GM19463 (cell line): ENCODE results near the gene DDR2.
"Not testable (repeated sequence)": the region's sequence is repeated elsewhere in the genome, so short reads cannot be mapped to it uniquely, and the experiment has no call there.

Experiments
- ATAC-seq: cut with Tn5 transposase; IDR thresholded peaks from one replicate; pipeline ENCODE4 v1.9.1; 2021; ENCODE audit warnings: mild to moderate bottlenecking, moderate library complexity; ENCODE audit not compliant: unreplicated experiment

DDR2 gene

DNA sequence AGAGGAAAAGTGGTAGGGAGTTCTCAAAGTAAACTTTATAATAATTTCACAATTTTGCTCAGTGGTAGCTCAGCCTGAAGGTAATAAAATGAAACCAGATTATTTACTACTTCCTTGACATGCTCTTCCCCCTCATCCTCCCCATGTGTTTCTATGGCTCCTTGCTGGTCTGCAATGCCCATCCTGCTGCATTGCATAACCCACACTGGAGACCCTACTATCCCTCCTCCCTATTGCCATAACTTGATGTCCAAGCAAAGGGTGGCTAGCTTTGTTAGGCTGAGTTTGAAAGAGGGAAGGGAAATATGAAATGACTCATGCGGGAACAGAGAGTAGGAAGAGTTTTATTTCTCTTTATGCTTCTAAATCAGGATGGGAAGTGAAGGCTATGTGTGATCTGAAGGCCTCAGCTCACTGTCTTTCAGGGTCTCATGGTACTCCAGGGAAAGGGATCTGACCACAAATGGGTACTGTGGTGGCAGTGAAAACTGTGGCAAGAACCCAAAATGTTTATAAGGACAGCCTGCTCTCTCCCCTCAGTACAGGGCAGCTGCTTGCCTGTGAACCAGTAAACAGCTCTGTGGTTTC, 121.8 kb downstream of the DDR2 start:
- no peak for ATAC-seq

DNA sequence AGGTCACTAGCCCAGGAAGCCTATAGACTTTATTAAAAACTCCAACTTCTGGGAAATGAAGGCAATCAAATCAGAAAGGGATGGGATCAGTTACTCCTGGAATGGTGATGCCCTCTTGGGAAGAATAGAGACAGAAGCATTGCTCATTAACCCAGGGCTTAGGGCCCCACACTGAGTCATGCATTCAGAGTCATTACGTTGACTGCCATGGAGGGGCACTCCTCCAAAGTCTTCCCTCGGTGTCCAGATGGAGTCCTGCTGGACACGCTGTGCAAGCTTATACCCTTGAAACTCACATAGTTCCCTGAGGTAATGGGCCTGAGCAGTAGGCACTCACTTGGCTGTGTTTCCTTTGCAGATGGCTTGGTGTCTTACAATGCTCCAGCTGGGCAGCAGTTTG, 123.0 kb downstream of the DDR2 start:
- ATAC-seq = no peak

DNA sequence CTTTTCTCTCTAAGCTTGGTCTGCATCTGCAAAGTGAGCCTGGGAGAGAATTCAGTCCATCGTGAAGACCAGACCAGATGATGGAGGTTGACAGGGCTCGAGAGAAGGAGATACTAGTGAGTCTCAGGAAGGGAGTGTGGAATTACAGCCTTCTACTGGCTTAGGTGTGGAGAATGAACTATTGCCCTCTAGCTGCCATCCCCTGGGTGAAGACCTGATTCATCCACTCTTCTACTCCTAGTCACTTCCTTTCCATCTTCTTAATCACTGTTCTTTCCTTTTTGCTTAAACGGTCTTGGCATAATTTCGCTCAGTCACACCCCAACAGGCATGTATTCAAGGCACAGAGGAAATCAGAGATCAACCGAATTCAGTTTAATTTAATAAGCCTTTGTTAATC, 124.3 kb downstream of the DDR2 start:
- no peak for ATAC-seq

DNA sequence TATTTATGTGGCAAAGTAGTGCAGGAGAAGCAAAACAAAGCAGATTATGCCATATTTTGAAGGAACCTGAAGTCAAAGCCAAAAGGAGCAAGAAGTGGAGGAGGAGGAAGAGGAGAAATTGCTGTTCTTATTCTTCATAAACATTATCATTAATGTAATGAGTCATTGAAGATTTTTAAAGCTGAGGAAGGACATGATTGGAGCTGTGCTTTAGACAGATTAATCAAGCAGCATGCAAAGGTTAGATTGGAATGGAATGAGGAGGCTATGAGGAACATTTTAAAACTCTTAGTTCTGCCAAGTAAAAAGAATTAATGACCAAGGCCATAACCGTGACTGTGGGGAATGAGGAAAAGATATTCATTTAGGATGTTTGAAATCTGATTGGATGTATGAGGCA, 125.2 kb downstream of the DDR2 start:
- ATAC-seq = no peak

DNA sequence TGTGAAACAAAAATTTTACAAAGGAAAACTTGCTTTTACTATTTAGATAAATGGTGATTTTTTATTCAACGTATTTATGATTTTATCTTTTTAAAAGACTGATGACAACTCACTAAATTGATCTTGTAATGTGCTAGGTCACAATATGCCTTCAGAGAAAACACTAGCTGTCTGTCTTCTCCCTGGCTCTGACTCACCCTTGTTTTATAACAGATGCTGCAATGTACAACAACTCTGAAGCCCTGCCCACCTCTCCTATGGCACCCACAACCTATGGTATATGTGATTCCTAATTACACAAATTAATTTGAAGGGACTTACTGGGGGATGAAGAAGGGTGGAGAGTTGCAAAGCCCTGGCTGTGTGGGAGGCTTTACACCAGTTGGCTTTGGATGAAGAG, 133.5 kb downstream of the DDR2 start:
- no peak for ATAC-seq

DNA sequence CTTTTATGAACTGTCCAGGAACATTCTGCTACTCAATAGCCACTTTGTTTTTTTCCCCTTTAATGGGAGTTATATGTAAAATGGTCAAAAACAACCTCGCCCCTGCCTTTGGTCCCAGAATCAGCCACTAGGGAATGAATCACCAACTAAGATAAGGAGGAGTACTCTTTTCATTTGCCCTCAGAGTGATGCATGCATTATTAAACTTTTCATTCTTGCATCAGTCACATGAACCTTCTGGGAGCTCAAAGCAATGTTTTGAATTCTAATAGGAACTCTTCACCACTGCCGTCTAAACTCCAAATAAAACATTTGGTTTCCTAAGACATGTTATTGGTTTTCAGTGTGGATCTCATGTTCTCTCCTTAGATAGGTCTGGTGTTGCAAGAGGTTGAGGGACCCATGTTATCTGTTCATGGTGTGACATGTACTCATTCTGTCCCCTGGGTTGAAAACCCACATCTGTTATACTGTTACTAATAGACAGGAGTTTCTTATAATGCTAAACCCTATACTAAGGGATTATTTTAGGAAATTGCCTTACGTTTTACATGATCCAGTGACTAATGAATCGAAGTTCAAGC, 140.4 kb downstream of the DDR2 start:
- no peak for ATAC-seq

DNA sequence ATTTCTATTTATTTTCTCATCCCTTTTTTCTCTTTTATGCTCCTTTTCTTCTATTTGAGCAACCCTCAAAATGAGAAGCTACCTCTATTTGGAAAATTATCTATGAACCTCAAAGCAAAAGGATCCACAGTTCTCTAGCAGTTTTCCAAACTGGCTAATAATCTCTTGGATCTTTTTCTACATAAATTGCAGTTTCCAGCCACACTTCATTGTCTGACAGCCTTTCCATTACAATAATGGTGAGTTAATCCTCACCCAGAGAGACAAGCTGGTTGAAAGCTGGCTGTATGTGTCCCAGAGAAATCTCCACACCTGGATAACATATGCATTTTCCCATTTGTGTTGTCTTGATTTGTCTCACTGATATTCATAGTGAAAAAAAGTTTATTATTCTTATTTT, 141.7 kb downstream of the DDR2 start:
- ATAC-seq = no peak

DNA sequence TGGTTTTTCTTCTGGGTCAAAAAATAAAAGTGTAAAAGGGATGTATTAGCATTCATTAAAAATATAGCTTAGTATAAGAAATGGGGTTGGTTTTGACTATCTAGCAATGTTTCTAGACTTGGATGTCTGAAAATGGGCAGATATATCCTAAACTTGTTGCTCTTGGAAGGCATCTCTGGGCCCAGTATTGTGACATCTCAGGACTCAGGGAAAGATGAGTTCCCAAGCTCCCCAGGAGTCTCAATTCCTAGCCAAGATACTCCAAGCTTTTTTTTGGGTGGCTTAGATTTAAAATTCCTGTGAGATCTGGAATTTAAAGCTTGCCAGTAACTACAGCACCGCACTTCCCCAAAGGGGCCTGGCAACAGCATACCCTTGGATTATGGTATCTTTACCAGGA, 146.8 kb downstream of the DDR2 start:
- ATAC-seq = no peak

DNA sequence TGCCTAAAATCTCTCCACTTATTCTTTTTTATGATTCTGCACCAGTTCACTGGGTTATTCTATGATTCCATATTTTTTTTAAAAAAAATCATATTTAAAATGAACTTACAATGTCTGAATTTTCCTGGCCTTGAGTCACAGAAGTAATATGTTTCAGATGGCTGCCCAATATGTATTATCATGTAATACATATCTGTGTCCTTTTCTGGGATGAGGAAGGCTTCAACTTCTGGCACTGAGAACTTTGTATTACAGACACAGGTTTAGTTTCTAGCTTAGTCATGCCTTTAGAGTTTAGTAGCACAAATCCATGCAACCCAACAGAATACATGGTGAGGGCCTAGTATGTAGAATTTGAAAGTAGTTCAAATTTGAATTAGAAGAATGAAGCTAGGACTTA, 150.4 kb downstream of the DDR2 start:
- no peak for ATAC-seq

DNA sequence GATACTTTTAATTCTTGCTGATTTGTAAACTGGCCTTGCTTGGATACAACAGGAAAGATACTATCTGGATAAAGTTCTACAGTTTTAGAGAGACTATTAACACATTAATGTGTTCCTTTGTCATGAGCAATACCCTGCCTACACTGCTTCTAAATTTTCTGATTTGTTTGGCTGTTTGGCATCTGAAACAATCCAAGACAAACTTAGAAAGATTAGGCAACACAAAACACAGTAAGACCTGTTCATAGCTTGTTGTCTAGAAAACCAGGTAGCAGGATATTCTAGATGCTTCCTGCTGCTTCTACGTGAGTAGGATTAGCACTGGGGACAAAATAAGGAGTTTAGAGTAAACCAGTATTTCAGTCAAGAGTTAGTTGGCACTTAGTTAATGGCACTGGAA, 152.7 kb downstream of the DDR2 start:
- not testable (repeated sequence) for ATAC-seq

DNA sequence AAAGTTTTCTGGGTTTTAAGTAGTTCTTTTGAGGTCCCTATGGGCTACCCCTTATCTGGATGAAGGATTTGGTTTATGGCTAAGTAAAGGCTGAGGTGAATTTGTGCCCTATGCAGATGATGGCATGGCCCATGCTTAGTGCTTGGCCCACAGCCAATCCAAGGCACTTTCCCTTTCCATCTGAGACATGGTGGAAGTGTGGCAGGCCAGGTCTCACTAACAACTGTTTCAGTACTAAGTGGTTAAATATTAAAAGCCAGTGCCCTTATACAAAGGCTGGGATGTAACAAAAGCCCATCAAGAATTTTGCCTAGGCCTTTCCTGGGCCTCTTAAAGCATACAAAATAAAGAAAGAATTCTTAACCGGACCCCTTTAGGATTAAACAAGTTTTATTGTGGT, 156.5 kb downstream of the DDR2 start:
- ATAC-seq = not testable (repeated sequence)

DNA sequence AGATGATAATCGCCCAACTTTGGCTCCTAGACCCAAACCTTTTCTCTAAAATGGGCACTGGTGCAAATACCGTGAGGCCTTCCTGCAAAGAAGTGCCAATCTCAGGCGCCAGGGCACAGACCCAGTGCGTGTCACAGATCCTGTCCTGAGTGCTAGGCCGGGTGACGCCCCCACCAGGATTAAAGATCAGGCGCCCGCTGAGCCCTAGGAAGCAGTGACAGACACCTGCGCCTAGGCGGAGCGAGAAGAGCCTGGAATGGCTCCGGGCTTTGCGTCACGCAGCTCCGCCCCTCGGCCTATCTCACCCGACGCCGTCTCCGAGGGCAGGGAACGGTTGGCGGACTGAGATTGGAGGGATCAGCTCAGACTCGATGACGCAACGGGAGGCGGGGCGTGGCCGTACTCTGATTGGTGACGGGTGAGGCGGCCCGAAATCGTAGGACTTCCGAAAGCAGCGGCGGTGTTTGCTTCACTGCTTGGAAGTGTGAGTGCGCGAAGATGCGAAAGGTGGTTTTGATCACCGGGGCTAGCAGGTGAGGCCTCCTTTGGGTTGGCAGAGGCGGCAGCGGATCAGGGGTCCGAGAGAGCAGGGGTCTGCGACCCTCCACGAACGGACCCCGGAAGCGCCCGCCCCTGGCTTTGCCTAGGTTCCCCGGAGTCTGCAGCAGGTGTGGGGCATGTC, 158.2 kb downstream of the DDR2 start, which contains the start of gene HSD17B7:
TSS of gene HSD17B7 (plus strand) at position 400 of the 682 bp plus-strand sequence. CDS start at position 499, 99 bp downstream.
- peak; percentile 99 for ATAC-seq

DNA sequence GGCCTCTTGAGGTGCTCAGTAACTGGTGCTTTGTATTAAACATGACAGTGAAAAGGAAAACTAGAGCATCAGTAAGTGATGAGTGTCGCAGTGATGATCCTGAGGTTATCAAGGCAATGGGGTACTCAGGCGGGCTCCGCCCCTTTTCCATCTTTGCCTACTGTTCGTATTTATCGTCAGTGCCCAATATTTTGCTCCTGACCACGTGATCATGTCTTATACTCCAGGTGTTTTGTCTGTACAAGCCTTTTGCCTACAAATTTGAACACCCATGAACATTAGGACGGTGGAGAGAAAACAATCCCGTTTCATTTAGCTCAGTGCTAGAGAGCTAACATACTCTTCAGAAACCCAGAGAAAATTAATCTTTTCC, 158.7 kb downstream of the DDR2 start:
- ATAC-seq = not testable (repeated sequence)

DNA sequence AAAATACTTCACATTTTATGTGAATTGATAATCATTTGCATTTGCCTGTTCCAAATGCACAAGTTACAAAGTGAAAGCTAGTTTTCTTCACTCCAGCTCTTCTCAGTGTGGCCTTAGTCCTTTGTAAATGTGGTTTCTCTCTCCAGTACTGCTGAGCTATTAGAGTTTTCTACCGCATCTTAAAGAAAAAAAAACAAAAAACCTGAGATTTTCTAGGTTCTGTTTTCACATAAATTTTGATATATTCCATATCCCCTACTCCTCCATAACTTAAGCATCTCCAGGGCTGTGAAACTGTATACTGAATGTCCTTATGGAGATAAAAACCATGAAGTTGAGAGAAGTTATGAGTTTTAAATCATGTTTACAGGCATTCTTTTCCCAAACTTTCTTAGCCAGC, 162.0 kb downstream of the DDR2 start:
- ATAC-seq = not testable (repeated sequence)

DNA sequence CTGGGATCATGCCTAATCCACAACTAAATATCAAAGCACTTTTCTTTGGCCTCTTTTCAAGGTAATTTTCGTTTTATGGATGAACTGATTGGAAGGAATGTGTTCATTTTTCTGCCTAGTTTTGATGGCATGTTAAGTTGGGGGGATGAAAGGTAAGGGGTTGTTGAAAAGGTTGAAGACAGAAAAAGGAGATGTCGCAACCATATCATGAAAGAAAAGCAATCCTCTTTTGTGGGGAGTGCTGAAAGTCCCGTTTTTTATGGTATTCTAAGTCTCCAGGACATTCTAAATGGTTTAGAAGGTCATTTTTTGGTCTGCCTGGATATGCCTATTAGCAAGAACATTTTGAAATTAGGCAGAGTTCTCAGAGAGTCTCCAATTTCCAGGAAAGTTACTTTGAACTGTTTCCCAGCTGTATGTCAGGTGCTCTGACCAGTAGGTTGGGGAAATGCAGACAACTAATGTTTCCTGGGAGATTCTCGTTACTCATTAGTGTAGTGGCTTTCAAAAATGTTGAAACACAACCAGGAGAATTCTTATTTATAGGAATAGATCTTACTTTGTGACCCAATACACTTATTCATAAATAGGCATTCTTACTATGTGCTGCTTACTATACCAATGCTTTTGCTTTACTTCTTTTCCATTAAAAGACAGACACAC, 164.5 kb downstream of the DDR2 start:
- ATAC-seq = not testable (repeated sequence)

DNA sequence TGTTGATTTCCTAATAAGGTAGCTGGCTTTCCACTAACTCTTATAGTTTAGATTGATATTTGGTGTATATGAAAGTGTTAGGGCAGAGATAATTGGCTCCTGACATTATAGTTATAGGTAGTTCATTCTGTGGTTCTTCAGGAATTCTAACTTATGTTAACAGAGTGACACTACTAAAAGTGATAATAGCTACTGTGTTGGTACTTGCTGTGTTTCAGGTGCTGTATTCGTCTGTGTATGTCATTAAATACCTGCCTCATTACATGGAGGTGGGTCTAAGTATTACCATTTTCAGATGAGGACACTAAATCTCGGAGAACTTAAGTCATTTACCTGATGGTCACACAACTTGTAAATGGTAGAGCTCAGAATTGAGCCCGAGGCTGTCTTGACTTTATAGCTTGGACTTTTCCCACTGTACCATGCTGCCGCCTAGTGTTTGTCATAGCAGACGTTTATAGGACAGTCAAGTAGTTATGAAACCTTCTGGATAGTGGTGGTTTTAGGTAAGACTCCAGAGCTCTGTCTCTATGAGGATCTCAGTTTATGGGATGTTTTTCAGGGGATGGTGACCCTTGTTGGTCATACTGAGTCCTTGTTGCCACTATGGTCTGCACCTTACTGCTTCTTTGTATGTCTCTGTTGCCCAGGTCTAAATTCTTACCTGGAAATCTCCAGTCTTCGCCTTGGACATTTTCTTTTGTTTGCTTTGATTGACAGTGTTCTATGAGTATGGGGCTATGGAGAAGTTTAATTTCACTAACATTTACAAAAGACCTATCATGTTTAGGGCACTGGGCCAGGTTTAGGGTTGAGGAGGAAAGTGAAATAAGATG, 167.9 kb downstream of the DDR2 start:
- not testable (repeated sequence) for ATAC-seq

DNA sequence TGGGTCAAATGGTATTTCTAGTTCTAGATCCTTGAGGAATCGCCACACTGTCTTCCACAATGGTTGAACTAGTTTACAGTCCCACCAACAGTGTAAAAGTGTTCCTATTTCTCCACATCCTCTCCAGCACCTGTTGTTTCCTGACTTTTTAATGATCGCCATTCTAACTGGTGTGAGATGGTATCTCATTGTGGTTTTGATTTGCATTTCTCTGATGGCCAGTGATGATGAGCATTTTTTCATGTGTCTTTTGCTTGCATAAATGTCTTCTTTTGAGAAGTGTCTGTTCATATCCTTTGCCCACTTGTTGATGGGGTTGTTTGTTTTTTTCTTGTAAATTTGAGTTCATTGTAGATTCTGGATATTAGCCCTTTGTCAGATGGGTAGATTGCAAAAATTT, 175.2 kb downstream of the DDR2 start:
- not testable (repeated sequence) for ATAC-seq

DNA sequence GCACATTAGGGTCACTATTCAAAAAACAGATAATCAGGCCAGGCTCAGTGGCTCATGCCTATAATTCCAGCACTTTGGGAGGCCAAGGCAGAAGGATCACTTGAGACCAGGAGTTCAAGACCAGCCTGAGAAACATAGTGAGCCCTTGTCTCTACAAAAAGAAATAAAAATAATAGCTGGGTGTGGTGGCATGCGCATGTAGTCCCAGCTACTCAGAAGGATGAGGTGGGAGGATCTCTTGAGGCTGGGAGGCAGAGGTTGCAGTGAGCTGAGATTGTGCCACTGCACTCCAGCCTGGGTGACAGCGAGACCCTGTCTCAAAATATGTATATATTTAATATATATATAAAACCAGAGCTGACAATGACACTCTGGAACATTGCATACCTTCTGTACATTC, 180.1 kb downstream of the DDR2 start:
- ATAC-seq = not testable (repeated sequence)

DNA sequence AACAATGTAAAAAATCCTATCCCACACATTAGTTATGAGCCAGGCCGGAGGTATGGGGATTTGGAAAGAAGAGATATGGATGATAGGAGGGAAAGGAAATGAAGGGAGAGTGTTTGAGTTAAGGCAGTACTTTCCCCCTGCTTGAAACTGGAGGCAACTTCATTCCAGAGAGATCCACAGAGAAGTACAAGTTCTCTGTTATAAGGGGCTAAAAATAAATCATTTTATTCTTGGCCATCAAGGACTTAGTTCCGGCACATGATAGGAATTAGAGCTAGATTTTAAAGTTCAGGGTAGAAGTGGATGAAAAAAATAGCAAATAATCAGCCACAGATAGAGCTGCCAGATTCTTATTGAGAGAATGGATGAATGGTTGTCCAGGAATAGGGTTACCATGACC, 185.9 kb downstream of the DDR2 start:
- ATAC-seq = not testable (repeated sequence)

DNA sequence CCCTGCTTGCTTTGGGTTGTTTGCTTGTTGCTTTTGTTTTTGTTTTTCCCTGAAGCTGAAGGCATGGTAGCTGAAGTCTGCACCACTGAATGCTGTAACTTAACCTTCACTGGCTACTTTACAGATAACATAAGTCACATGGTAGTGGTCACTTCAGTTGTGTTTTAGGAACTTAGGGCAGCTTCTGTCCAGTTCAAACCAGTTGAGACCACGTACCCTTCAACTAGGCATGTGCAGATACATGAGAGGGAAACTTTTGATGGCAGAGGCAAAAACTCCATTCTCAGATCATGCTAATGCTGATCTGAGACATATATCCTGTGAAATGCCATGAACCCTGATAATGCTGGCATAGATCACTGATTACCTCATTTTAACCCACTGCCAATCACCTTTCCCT, 186.4 kb downstream of the DDR2 start:
- ATAC-seq = not testable (repeated sequence)
